ENCODE results near the gene GRIK1. TPM values are rescaled to one million over a fixed set of nuclear protein-coding genes. Genes with fewer than 3 reads are reported as not detected.

The GRIK1 gene
- total and polyA plus RNA-seq, 2 experiments from 2014 or later, result not detected

DNA sequence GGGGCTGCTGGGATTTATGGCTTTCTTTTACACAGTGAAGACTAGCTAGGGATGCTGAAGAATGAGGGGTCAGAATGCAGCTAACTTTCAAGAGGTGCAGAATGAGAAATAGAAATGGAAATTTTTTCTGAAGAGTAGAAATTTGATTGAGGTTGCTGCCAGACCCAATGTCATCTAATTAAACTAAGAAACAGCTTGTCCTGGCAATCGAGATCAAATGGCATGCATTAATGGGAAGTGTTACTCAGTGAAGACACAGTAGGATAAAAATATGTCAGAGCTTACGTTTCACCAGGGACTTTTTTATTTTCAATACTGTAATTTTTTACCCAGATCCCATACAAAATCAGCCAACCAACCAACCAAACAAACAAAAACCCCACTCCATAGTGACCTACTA lies 306.0 kb downstream of the GRIK1 start:
- in situ Hi-C loops (cut with MboI), result no loop called here

DNA sequence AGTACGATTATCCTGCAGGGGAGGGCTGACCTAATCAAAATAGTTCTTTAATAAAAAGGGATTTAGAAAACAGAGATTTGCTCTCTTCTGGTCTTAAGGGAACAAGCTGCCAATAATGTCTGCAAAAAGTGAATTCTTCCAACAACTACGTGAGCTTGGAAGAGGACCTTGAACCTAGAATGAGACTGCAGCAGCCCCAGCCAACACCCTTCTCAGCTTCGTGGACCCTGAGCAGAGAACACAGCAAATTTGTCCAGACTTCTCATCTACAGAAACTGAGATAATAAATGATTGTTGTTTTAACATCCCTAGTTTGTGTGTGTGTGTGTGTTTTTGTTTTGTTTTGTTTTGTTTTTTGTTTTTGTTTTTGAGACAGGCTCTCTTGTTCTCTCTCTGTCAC lies 309.4 kb downstream of the GRIK1 start:
- Histone ChIP-seq H3K9ac (no peak overlapping the region), H3K4me3 (no peak overlapping the region), H2AFZ (no peak overlapping the region), H3K79me2 (ENCODE audit: insufficient read depth) (no peaks in the 10 kb centered on the region), H3K9me2 (ENCODE audit: insufficient read depth) (no peaks in the 10 kb centered on the region), H3K9me3 (ENCODE audit: low read depth) (no peaks in the 10 kb centered on the region), H3K27ac (no peak overlapping the region), H3K4me1 (ENCODE audit: insufficient read depth) (no peaks in the 10 kb centered on the region), H3K4me2 (ENCODE audit: unreplicated experiment) (no peak overlapping the region), H4K20me1 (ENCODE audit: insufficient read depth) (no peaks in the 10 kb centered on the region), H3K27me3 (replicated peaks; ENCODE audit: insufficient read depth) (no peaks in the 10 kb centered on the region), H3F3A (ENCODE audit: insufficient read depth) (no peaks in the 10 kb centered on the region), H3K36me3 (ENCODE audit: low read depth) (no peaks in the 10 kb centered on the region)
- in situ Hi-C loops (cut with MboI), result no loop called here
- TF ChIP-seq EZH2phosphoT487 (IDR thresholded peaks at IDR 0.05; ENCODE audit: insufficient read depth, low read depth) (no peak), EZH2 (IDR thresholded peaks at IDR 0.05; ENCODE audit: insufficient read depth, poor library complexity, severe bottlenecking) (no peak)
- 42 to 47% methylated on average over 3 of the region's 3 CpGs for WGBS, 2 experiments (ENCODE audit: low coverage in 1 of 2, low lambda C conversion rate in 2 of 2, missing lambda C conversion rate in 2 of 2)
- no peak for DNase-seq

More for the DNA sequence above, 306.0 kb downstream of the GRIK1 start:
- Histone ChIP-seq H4K20me1 (ENCODE audit: insufficient read depth) (no peaks in the 10 kb centered on the region), H3K27me3 (replicated peaks; ENCODE audit: insufficient read depth) (no peaks in the 10 kb centered on the region), H3K4me2 (ENCODE audit: unreplicated experiment) (no peak overlapping the region), H3K9me2 (ENCODE audit: insufficient read depth) (no peaks in the 10 kb centered on the region), H3K4me3 (no peak overlapping the region), H3K36me3 (ENCODE audit: low read depth) (no peaks in the 10 kb centered on the region), H3K9ac (no peak overlapping the region), H3K27ac (no peak overlapping the region), H2AFZ (no peak overlapping the region), H3K79me2 (ENCODE audit: insufficient read depth) (no peaks in the 10 kb centered on the region), H3F3A (ENCODE audit: insufficient read depth) (no peaks in the 10 kb centered on the region), H3K4me1 (ENCODE audit: insufficient read depth) (no peaks in the 10 kb centered on the region), H3K9me3 (ENCODE audit: low read depth) (no peaks in the 10 kb centered on the region)
- WGBS, 2 experiments (ENCODE audit: low coverage in 1 of 2, low lambda C conversion rate in 2 of 2, missing lambda C conversion rate in 2 of 2), result 18 to 28% methylated on average over 2 of the region's 2 CpGs
- DNase-seq, result no peak
- TF ChIP-seq EZH2 (IDR thresholded peaks at IDR 0.05; ENCODE audit: insufficient read depth, poor library complexity, severe bottlenecking) (no peak), EZH2phosphoT487 (IDR thresholded peaks at IDR 0.05; ENCODE audit: insufficient read depth, low read depth) (no peak)

DNA sequence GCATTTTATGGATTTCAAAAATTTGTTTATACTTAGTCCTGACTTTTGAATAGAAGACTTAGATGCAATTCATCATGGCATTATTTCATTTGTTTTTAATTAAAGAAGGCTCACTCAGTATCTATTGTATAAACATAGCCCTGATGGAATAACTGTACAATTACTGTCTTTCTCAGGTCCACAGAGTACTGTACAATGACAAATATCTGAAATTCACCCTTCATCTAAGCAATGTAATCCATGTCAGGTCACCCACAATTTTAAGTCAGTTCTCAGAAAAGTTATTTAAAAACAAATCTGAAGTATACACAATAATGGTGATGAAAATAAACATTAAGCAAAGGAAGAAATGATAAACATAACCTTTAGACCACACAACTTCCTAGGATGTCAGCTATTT lies 311.9 kb downstream of the GRIK1 start:
- in situ Hi-C loops (cut with MboI), result no loop called here
- H3K27ac ChIP-seq, result no peak overlapping the region
- TF ChIP-seq EZH2 (IDR thresholded peaks at IDR 0.05; ENCODE audit: insufficient read depth, poor library complexity, severe bottlenecking) (no peak), EZH2phosphoT487 (IDR thresholded peaks at IDR 0.05; ENCODE audit: insufficient read depth, low read depth) (no peak)
- no peaks in the 10 kb centered on the region for H3K9me3 ChIP-seq (ENCODE audit: low read depth)
- H4K20me1 ChIP-seq (ENCODE audit: insufficient read depth), result no peaks in the 10 kb centered on the region
- H3K36me3 ChIP-seq (ENCODE audit: low read depth), result no peaks in the 10 kb centered on the region
- H3K27me3 ChIP-seq (replicated peaks; ENCODE audit: insufficient read depth), result no peaks in the 10 kb centered on the region
- H3K79me2 ChIP-seq (ENCODE audit: insufficient read depth), result no peaks in the 10 kb centered on the region
- H3K9me2 ChIP-seq (ENCODE audit: insufficient read depth), result no peaks in the 10 kb centered on the region
- H3K4me1 ChIP-seq (ENCODE audit: insufficient read depth), result no peaks in the 10 kb centered on the region
- H3F3A ChIP-seq (ENCODE audit: insufficient read depth), result no peaks in the 10 kb centered on the region
- H3K4me3 ChIP-seq, result no peak overlapping the region
- no peak overlapping the region for H3K9ac ChIP-seq
- no peak for DNase-seq
- no peak overlapping the region for H2AFZ ChIP-seq
- H3K4me2 ChIP-seq (ENCODE audit: unreplicated experiment), result no peak overlapping the region

DNA sequence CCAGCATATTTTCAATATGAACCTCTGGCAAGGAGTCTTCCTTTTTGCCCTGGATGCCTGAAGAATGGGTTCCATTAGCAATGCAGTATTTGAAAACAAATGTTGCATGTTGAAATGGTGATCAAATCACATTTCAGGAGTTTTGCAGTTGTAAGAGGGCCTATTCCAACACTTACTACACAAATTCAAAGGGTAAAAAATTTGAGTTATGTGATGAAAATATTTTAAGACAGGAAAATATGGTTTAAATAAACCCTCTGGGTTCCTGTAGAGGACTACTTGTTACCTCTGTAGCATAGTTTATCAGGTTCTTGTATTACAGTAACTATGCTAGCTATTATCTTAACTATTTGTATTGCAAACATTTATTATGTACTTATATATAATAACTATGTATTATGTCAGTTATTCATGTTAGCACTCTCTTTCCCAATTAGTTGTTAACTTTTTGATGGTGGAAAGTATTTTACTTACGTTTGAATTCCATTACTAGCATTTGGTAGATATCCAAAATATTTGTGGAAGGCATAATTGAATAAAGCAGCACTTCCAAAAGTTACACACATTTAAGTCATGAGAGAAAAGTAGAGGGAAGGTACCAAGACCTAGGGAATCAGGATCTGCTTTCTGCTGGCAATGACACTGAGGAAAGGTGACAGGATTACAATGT lies 312.9 kb downstream of the GRIK1 start:
- H2AFZ ChIP-seq, result no peak overlapping the region
- no peak overlapping the region for H3K4me2 ChIP-seq (ENCODE audit: unreplicated experiment)
- DNase-seq, result peak; percentile 3
- H3K9me3 ChIP-seq (ENCODE audit: low read depth), result no peaks in the 10 kb centered on the region
- WGBS, 2 experiments (ENCODE audit: low coverage in 1 of 2, low lambda C conversion rate in 2 of 2, missing lambda C conversion rate in 2 of 2), result 7 to 20% methylated on average over 1 of the region's 1 CpG
- no peak overlapping the region for H3K4me3 ChIP-seq
- H3K79me2 ChIP-seq (ENCODE audit: insufficient read depth), result no peaks in the 10 kb centered on the region
- in situ Hi-C loops (cut with MboI), result no loop called here
- H3K27me3 ChIP-seq (replicated peaks; ENCODE audit: insufficient read depth), result no peaks in the 10 kb centered on the region
- TF ChIP-seq EZH2 (IDR thresholded peaks at IDR 0.05; ENCODE audit: insufficient read depth, poor library complexity, severe bottlenecking) (no peak), EZH2phosphoT487 (IDR thresholded peaks at IDR 0.05; ENCODE audit: insufficient read depth, low read depth) (no peak)
- no peak overlapping the region for H3K27ac ChIP-seq
- H3K36me3 ChIP-seq (ENCODE audit: low read depth), result no peaks in the 10 kb centered on the region
- no peak overlapping the region for H3K9ac ChIP-seq
- H3K4me1 ChIP-seq (ENCODE audit: insufficient read depth), result no peaks in the 10 kb centered on the region
- no peaks in the 10 kb centered on the region for H3F3A ChIP-seq (ENCODE audit: insufficient read depth)
- no peaks in the 10 kb centered on the region for H3K9me2 ChIP-seq (ENCODE audit: insufficient read depth)
- H4K20me1 ChIP-seq (ENCODE audit: insufficient read depth), result no peaks in the 10 kb centered on the region

DNA sequence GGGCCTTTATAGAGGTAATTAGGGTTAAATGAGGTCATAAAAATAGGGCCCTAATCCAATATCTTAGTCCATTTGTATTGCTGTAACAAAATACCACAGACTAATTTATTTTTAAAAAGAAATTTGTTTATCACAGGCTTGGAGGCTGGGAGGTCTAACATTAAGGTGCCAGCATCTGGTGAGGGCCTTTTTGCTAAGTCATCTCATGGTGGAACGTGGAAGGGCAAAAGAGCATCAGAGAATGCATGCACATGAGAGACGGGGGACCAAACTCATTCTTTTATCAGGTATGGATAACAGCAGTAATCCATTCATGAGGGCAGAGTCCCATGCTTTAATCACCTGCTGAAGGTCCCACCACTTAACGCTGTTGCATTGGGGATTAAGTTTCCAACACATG lies 313.8 kb downstream of the GRIK1 start:
- Histone ChIP-seq H3K9ac (no peak overlapping the region), H3K4me3 (no peak overlapping the region), H3F3A (ENCODE audit: insufficient read depth) (no peaks in the 10 kb centered on the region), H3K9me3 (ENCODE audit: low read depth) (no peaks in the 10 kb centered on the region), H3K27me3 (replicated peaks; ENCODE audit: insufficient read depth) (no peaks in the 10 kb centered on the region), H2AFZ (no peak overlapping the region), H3K9me2 (ENCODE audit: insufficient read depth) (no peaks in the 10 kb centered on the region), H3K36me3 (ENCODE audit: low read depth) (no peaks in the 10 kb centered on the region), H4K20me1 (ENCODE audit: insufficient read depth) (no peaks in the 10 kb centered on the region), H3K4me1 (ENCODE audit: insufficient read depth) (no peaks in the 10 kb centered on the region), H3K4me2 (ENCODE audit: unreplicated experiment) (no peak overlapping the region), H3K27ac (no peak overlapping the region), H3K79me2 (ENCODE audit: insufficient read depth) (no peaks in the 10 kb centered on the region)
- DNase-seq, result no peak
- 72 to 74% methylated on average over 3 of the region's 3 CpGs for WGBS, 2 experiments (ENCODE audit: low coverage in 1 of 2, low lambda C conversion rate in 2 of 2, missing lambda C conversion rate in 2 of 2)
- TF ChIP-seq EZH2phosphoT487 (IDR thresholded peaks at IDR 0.05; ENCODE audit: insufficient read depth, low read depth) (no peak), EZH2 (IDR thresholded peaks at IDR 0.05; ENCODE audit: insufficient read depth, poor library complexity, severe bottlenecking) (no peak)
- in situ Hi-C loops (cut with MboI), result no loop called here
